Stimulated activated CD4-positive, alpha-beta T cell treated with anti-CD3 and anti-CD28 coated beads, Interleukin-12 subunit alpha, Interleukin-12 subunit beta, amount 100 ng/mL, for 4 hours (primary cell): Measurements from ENCODE around the gene WNT1.

Experiments
- DNase-seq: peaks from one replicate; pipeline ENCODE4 v3.0.0-alpha.2; 2020

WNT1 gene

GRCh38 chr12:49010092-49010668, 32.1 kb downstream of the WNT1 start:
- DNase-seq: no peak

GRCh38 chr12:49012739-49013138, 34.6 kb downstream of the WNT1 start:
- DNase-seq: no peak

- DNase-seq: no peak
Measured at GRCh38 chr12:49013428-49013827, 35.3 kb downstream of the WNT1 start.

GRCh38 chr12:49014547-49014946, 36.4 kb downstream of the WNT1 start:
- no peak for DNase-seq

GRCh38 chr12:49015196-49015595, 37.1 kb downstream of the WNT1 start:
- DNase-seq: no peak

- peak; percentile 32 for DNase-seq
Measured at GRCh38 chr12:49017891-49018260, 39.8 kb downstream of the WNT1 start.

- DNase-seq: peak; percentile 92
Measured at GRCh38 chr12:49018261-49019119, 40.4 kb downstream of the WNT1 start, which contains the start of gene PRKAG1. TSS of gene PRKAG1 (minus strand) at chr12:49018776. CDS start at chr12:49018740, 36 bp downstream.

GRCh38 chr12:49019120-49019430, 41.0 kb downstream of the WNT1 start:
- DNase-seq: no peak

- DNase-seq: peak; percentile 21
Measured at GRCh38 chr12:49019443-49020324, 41.6 kb downstream of the WNT1 start.

GRCh38 chr12:49020441-49020840, 42.3 kb downstream of the WNT1 start:
- DNase-seq: no peak

GRCh38 chr12:49021292-49021915, 43.3 kb downstream of the WNT1 start:
- DNase-seq: no peak

GRCh38 chr12:49022558-49023178, 44.5 kb downstream of the WNT1 start:
- no peak for DNase-seq

GRCh38 chr12:49023812-49024211, 45.7 kb downstream of the WNT1 start:
- no peak for DNase-seq

GRCh38 chr12:49024543-49024942, 46.4 kb downstream of the WNT1 start:
- DNase-seq: no peak

- DNase-seq: no peak
Measured at GRCh38 chr12:49025463-49025862, 47.3 kb downstream of the WNT1 start.

- no peak for DNase-seq
Measured at GRCh38 chr12:49026101-49026500, 48.0 kb downstream of the WNT1 start.

GRCh38 chr12:49026678-49027480, 48.8 kb downstream of the WNT1 start:
- no peak for DNase-seq

GRCh38 chr12:49027846-49028555, 49.9 kb downstream of the WNT1 start:
- no peak for DNase-seq

GRCh38 chr12:49028666-49029275, 50.6 kb downstream of the WNT1 start:
- no peak for DNase-seq

GRCh38 chr12:49030119-49030518, 52.0 kb downstream of the WNT1 start:
- DNase-seq: no peak
